Heart right ventricle (tissue), 16 donors: Measurements from ENCODE around the gene CDC37. TPM values are rescaled to one million over a fixed set of nuclear protein-coding genes. Genes with fewer than 3 reads are reported as not detected.
A peak's percentile ranks its signal among the peaks of the same experiment; 100 is the strongest.

ENCODE experiments used
- ATAC-seq, 8 donors: fragments of 200-7000 bp; cut with Tn5 transposase; one replicate each; pipeline ENCODE4 v1.9.1; 2020; ENCODE audit warnings: mild to moderate bottlenecking in 8 of 8, moderate library complexity in 8 of 8, moderate number of reproducible peaks in 1 of 8
- DNase-seq, 2 donors: peaks; one replicate each; pipeline ENCODE4 v3.0.0-alpha.2; 2020
- H3K27ac ChIP-seq, 10 donors: fragments of 200-600 bp; sonication (generic) in 2 of 10; one replicate each; pipeline versions ENCODE4 v1.5.0 to v1.8.0; 2020 to 2022; ENCODE audit warnings: mild to moderate bottlenecking in 3 of 10
- H3K27me3 ChIP-seq, 7 donors: fragments of 200-600 bp; one replicate each; pipeline ENCODE4 v1.8.0; 2021 to 2022; ENCODE audit warnings: mild to moderate bottlenecking in 2 of 7
- H3K36me3 ChIP-seq, 9 donors: fragments of 200-600 bp; sonication (generic) in 1 of 9; one replicate each; pipeline versions ENCODE4 v1.5.0 to v1.8.0; 2020 to 2022; ENCODE audit warnings: mild to moderate bottlenecking in 2 of 9
- H3K4me1 ChIP-seq, 9 donors: fragments of 200-600 bp; sonication (generic) in 1 of 9; one replicate each; pipeline versions ENCODE4 v1.5.0 to v1.8.0; 2020 to 2022; ENCODE audit warnings: mild to moderate bottlenecking in 4 of 9
- H3K4me3 ChIP-seq, 10 donors: fragments of 200-600 bp; sonication (generic) in 2 of 10; one replicate each; pipeline versions ENCODE4 v1.5.0 to v1.8.0; 2020 to 2022; ENCODE audit warnings: mild to moderate bottlenecking in 7 of 10, moderate library complexity in 2 of 10
- H3K9me3 ChIP-seq, 11 donors: fragments of 200-600 bp in 10 of 11; sonication (generic) in 2 of 11; one replicate each; pipeline versions ENCODE4 v1.5.0 to v1.8.0; 2013 to 2022; ENCODE audit warnings: mild to moderate bottlenecking in 2 of 11, control low read depth in 1 of 11, moderate library complexity in 1 of 11
- WGBS, 2 donors: extraction: QIAGEN DNeasy Blood & Tissue Kit; methylation state at CpG; one replicate each; pipeline ENCODE4 v1.1.7; 2013; ENCODE audit warnings: inconsistent platforms in 1 of 2; 5-methylcytosine and 5-hydroxymethylcytosine counted together
- intact Hi-C, 10 donors: fragments of 100-400 bp; cut with DNase I; formaldehyde crosslinking; loops; one replicate each; pipeline versions ENCODE4 v1.11.1 to v1.14.2; 2022
- polyA plus RNA-seq, 2 donors: library from polyadenylated mRNA; stranded (reverse); fragments of 200-250 nt; gene quantifications; one replicate each; pipeline ENCODE4 v1.2.3, GENCODE V29; 2013
- total RNA-seq, 10 donors: library from RNA; stranded (reverse); fragmentation: NEBNext Ultra II Directional in 3 of 10; extraction: Animal tissue kit (Norgen Biotek cat#: 25700) in 3 of 10; gene quantifications; one replicate each; pipeline versions ENCODE4 v1.2.1 to v1.2.4, GENCODE V29; 2021 to 2023
- TF ChIP-seq, protein P1 (sequence below), 9 donors: fragments of 200-600 bp; sonication (generic) in 2 of 9; IDR thresholded peaks; one replicate each; pipeline versions ENCODE4 v1.5.0 to v1.8.0; 2021 to 2022; ENCODE audit warnings: antibody characterized with exemption in 9 of 9, mild to moderate bottlenecking in 5 of 9, moderate library complexity in 1 of 9
- donor health status: Arrhythmogenic right ventricular cardiomyopathy.
- donor health status: ischemic (EF 13 %, LVEDD 7.1; RV severe dilation, severe dysfunction).
- donor health status: healthy with polysubstance abuse.
- donor health status: DM: no; HTN: yes; CAD: no.
- donor health status: DM: no; HTN: no; CAD: no.
- donor health status: ischemic (EF 25% LVEDD 6.9; RV normal size, moderate dysfunction).
- donor health status: ischemic (EF 25% LVEDD 5.7; RV mildly dilated, moderate dysfunction).
- donor health status: healthy.
- donor health status: DM: yes; HTN: yes; CAD: no.
- donor health status: Ischemic cardiomyopathy.
- donor health status: ischemic (EF 35%, LVEDD 5.7; RV mildly dilated, moderate dysfunction).
- donor health status: nonischemic (EF 11% LVEDD 7.7; RV severe dilation, severe dysfunction).
- donor health status: DM: yes; HTN: yes; CAD: no.
- donor health status: PGD.
- donor health status: ischemic (EF 29% LVEDD 5.4; RV normal size, mild dysfunction).
- donor health status: nonischemic (EF 23%, LVEDD 6.1; RV moderate dilation, normal function).

The CDC37 gene
- total and polyA plus RNA-seq, 12 donors: 106 to 422 (median 129) TPM

DNA sequence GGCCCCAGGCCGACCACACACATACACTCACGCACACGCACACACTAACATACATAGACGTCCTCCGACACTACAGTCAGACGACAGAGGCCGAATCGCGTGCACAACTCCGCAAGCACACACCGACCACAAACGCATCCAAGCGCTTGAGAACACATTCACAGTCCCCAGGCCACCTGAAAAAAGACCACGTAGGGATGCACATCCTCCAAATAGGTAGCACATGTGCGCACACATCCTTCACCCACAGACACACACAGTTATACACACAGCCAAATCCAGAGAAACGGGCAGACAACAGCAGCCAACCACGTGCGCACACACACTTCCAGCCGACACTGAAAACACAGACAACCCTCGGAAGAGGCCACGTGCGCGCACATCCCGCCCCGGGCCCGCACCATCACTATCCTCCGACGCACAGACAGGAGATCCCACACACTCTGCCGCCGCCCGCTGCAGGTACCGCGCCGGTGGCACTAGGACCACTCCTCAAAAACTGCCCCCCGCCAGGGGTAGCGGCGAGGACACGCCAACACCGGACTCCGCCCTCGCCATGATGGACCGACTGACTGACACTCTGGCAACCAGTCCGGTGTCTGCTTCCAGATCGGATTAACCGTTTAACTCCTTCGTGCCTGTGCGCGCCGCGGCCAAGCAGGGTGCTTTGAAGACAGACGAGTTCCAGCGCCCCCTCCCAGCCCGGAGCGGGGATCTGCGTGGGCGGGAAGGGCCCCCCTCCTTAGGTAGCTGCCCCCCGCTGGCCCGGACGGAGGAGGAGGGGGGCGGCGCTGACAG lies 16.5 kb upstream of the CDC37 start:
- Histone ChIP-seq H3K4me3 (peak overlapping the region in 9 of 10 donors; percentile 7 to 42 (median 22)), H3K36me3 (no peaks in the 10 kb centered on the region), H3K27me3 (peaks cover 53 to 86% (median 79%) of the 10 kb centered on the region in 7 donors), H3K4me1 (peaks cover 16 to 79% (median 50%) of the 10 kb centered on the region in 9 donors), H3K27ac (peak overlapping the region in 1 of 10 donors; percentile 31), H3K9me3 (no peaks in the 10 kb centered on the region)
- ATAC-seq (no peak), DNase-seq (no peak)
- TF ChIP-seq, protein P1, sequence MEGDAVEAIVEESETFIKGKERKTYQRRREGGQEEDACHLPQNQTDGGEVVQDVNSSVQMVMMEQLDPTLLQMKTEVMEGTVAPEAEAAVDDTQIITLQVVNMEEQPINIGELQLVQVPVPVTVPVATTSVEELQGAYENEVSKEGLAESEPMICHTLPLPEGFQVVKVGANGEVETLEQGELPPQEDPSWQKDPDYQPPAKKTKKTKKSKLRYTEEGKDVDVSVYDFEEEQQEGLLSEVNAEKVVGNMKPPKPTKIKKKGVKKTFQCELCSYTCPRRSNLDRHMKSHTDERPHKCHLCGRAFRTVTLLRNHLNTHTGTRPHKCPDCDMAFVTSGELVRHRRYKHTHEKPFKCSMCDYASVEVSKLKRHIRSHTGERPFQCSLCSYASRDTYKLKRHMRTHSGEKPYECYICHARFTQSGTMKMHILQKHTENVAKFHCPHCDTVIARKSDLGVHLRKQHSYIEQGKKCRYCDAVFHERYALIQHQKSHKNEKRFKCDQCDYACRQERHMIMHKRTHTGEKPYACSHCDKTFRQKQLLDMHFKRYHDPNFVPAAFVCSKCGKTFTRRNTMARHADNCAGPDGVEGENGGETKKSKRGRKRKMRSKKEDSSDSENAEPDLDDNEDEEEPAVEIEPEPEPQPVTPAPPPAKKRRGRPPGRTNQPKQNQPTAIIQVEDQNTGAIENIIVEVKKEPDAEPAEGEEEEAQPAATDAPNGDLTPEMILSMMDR (IDR thresholded peaks at IDR 0.05): no peak
- intact Hi-C loops: no loop called here
- WGBS, 2 donors: 0% methylated on average over 54 to 58 of the region's 61 CpGs

DNA sequence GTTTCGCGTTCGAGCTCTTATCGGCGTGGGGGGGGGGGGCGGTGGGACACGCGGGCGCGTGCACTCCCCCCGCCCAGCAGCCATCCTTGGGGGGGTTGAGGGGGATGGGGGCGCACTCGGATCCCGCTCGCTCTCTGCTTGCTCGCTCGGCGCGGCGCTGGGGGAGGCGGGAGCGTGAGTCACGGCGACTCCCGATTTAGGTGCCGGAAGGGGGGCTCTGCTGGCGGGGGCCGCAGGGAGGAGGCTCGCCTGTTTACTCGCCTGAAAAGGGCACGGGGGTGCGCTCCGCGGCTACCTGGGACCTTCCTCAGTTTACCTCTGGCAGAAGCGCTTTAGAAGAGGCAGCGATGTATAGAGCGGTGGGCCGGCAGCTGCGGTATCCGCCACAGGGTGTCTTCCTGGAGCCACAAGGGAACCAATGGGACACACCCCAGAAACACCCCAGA lies 15.9 kb upstream of the CDC37 start:
- peaks cover 48 to 79% (median 77%) of the 10 kb centered on the region in 7 donors for H3K27me3 ChIP-seq
- 0 to 1% methylated on average over 29 to 35 of the region's 40 CpGs for WGBS, 2 donors
- peaks cover 11 to 73% (median 44%) of the 10 kb centered on the region in 9 donors for H3K4me1 ChIP-seq
- H3K27ac ChIP-seq: no peak overlapping the region
- peak overlapping the region in 6 of 10 donors; percentile 19 to 42 (median 26) for H3K4me3 ChIP-seq
- no peaks in the 10 kb centered on the region for H3K9me3 ChIP-seq
- ATAC-seq (no peak), DNase-seq (no peak)
- intact Hi-C loops: no loop called here
- TF ChIP-seq, protein P1 (IDR thresholded peaks at IDR 0.05): no peak
- H3K36me3 ChIP-seq: no peaks in the 10 kb centered on the region

DNA sequence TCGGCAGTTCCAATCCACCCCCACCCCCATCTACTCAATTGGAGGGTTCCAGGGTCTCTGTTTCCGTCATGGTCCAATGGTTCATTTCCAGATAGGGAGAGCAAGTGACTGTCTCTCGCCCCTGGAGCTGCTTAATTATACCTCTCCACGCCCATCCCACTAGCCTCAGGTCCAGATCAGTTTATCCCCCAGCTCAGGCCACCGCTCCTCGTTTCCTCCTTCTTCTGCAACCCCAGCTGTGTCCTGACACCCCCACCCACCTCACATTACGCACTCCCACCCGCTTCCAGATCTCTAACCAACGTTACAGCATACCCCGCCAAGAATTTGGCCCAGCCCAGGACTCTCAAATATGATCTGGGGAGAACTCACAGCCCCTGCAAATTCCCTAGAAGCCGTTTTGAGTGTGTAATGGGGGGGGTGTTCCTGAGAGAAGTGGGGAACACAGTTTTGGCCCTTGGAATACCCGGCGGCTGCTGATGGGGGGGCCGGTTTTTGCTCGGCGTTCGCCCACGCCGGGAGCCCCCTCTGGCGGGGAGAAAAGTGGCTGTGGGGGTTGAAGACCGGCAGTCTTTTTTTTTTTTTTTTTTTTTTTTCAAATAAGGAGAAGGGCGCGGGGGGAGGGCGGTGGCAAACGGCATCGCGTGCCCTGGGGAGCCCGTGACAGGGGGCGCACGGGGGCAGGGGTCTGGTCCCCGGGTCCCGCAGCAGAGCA lies 15.3 kb upstream of the CDC37 start:
- Histone ChIP-seq H3K4me3 (peak overlapping the region in 3 of 10 donors; percentile 22 to 35 (median 25)), H3K9me3 (no peaks in the 10 kb centered on the region), H3K27me3 (peaks cover 43 to 74% (median 71%) of the 10 kb centered on the region in 7 donors), H3K4me1 (peaks cover 9 to 67% (median 39%) of the 10 kb centered on the region in 9 donors), H3K27ac (no peak overlapping the region), H3K36me3 (no peaks in the 10 kb centered on the region)
- TF ChIP-seq, protein P1 (IDR thresholded peaks at IDR 0.05): no peak
- ATAC-seq (no peak), DNase-seq (no peak)
- intact Hi-C loops: no loop called here
- WGBS, 2 donors: 2% methylated on average over 28 to 32 of the region's 32 CpGs

DNA sequence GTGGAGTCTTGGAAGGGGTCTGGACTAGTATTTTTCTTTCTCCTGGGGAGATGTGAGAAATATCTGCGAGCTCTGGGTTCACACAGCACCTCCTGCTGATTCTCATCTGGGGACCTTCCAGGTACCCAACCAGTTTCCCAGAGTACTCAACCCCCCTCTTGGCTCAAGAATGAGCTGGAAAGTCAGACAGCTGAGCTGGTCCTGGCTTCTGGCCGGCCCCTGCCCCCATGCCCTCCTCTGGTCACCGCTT lies 14.8 kb upstream of the CDC37 start:
- Histone ChIP-seq H3K4me3 (no peak overlapping the region), H3K27me3 (peaks cover 38 to 69% (median 66%) of the 10 kb centered on the region in 7 donors), H3K9me3 (no peaks in the 10 kb centered on the region), H3K27ac (no peak overlapping the region), H3K36me3 (no peaks in the 10 kb centered on the region), H3K4me1 (peaks cover 9 to 62% (median 39%) of the 10 kb centered on the region in 9 donors)
- DNase-seq (no peak), ATAC-seq (no peak)
- TF ChIP-seq, protein P1 (IDR thresholded peaks at IDR 0.05): no peak
- 4 to 7% methylated on average over 3 of the region's 3 CpGs for WGBS, 2 donors
- intact Hi-C loops: no loop called here
